HepG2 (cell line): ENCODE data around the gene RDH13.

Experiments
- BRCA1 ChIP-seq: sonication (generic); formaldehyde crosslinking; IDR thresholded peaks from 2 replicates; pipeline ENCODE4 v1.4.0; 2020; ENCODE audit warnings: missing genetic modification reagents
- JUND ChIP-seq: sonication (generic); formaldehyde crosslinking; IDR thresholded peaks from 2 replicates; pipeline ENCODE4 v1.8.0; 2022; ENCODE audit warnings: mild to moderate bottlenecking, missing genetic modification reagents
- POLR2AphosphoS5 ChIP-seq: IDR thresholded peaks from 2 replicates; pipeline ENCODE4 v1.6.1; 2012; ENCODE audit warnings: low read depth, low read length
- PTBP1 ChIP-seq: fragments of 200-400 bp; formaldehyde crosslinking; IDR thresholded peaks from 2 replicates; pipeline ENCODE4 v1.6.1; 2018; ENCODE audit warnings: low read length, low read depth; ENCODE audit not compliant: poor library complexity, severe bottlenecking
- SOX6 ChIP-seq, 2 experiments: fragments of 450-650 bp in 1 of 2; sonication (generic) in 1 of 2; formaldehyde crosslinking in 1 of 2; IDR thresholded peaks; 2 replicates each; pipeline versions ENCODE4 v1.4.0 to v1.6.1; 2017 to 2020; ENCODE audit warnings: antibody characterized with exemption in 1 of 2, mild to moderate bottlenecking in 1 of 2, missing genetic modification reagents in 1 of 2
- SUZ12 ChIP-seq: fragments of 150-350 bp; IDR thresholded peaks from 2 replicates; pipeline ENCODE4 v1.6.1; 2014; ENCODE audit warnings: low read depth, low read length
- ZNF24 ChIP-seq: fragments of 450-650 bp; IDR thresholded peaks from 2 replicates; pipeline ENCODE4 v1.6.1; 2017; ENCODE audit warnings: antibody characterized with exemption, mild to moderate bottlenecking
- TF ChIP-seq, protein P1 (sequence below): sonication (generic); formaldehyde crosslinking; IDR thresholded peaks from one replicate; pipeline ENCODE4 v1.5.1; 2020; ENCODE audit warnings: mild to moderate bottlenecking, missing genetic modification reagents; ENCODE audit errors: not compliant biosample characterization
- TF ChIP-seq, protein P2 (sequence below): sonication (generic); formaldehyde crosslinking; IDR thresholded peaks from 2 replicates; pipeline ENCODE4 v1.4.0; 2020; ENCODE audit warnings: missing genetic modification reagents
- TF ChIP-seq, protein P3 (sequence below): sonication (generic); formaldehyde crosslinking; IDR thresholded peaks from 2 replicates; pipeline ENCODE4 v1.5.0; 2020; ENCODE audit warnings: mild to moderate bottlenecking, missing genetic modification reagents, moderate library complexity

DNA sequence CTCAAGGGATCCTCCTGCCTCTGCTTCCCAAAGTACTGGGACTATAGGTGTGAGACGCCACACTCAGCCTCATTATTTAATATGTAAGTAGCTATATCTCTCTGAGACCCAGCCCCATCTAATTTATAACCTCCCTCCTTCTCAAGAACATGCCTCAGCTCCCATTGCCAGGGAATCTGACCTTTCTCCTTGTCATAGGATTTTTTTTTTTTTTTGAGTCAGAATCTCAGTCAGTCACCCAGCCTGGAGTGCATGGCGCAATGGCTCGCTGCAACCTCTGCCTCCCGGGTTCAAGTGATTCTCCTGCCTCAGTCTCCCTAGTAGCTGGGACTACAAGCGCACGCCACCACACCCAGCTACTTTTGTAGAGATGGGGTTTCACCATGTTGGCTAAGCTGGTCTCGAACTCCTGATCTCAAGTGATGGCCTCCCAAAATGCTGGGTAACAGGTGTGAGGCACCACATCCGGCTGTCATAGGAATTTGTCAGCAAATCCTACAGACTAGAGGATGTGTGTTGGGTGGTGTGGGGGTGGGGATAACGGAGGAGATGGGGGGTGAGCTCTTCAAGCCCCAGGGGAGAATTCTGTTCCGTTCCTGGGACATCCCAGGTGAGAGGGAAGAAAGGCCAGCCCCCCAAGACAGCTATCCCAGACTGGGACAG lies 7.6 kb upstream of the RDH13 start:
- TF ChIP-seq SUZ12 = no peak
- no peak for TF ChIP-seq ZNF24
- no peak for TF ChIP-seq BRCA1 (CRISPR knock-in tag)
- no peak for TF ChIP-seq PTBP1
- no peak for TF ChIP-seq POLR2AphosphoS5
- TF ChIP-seq, protein P1, sequence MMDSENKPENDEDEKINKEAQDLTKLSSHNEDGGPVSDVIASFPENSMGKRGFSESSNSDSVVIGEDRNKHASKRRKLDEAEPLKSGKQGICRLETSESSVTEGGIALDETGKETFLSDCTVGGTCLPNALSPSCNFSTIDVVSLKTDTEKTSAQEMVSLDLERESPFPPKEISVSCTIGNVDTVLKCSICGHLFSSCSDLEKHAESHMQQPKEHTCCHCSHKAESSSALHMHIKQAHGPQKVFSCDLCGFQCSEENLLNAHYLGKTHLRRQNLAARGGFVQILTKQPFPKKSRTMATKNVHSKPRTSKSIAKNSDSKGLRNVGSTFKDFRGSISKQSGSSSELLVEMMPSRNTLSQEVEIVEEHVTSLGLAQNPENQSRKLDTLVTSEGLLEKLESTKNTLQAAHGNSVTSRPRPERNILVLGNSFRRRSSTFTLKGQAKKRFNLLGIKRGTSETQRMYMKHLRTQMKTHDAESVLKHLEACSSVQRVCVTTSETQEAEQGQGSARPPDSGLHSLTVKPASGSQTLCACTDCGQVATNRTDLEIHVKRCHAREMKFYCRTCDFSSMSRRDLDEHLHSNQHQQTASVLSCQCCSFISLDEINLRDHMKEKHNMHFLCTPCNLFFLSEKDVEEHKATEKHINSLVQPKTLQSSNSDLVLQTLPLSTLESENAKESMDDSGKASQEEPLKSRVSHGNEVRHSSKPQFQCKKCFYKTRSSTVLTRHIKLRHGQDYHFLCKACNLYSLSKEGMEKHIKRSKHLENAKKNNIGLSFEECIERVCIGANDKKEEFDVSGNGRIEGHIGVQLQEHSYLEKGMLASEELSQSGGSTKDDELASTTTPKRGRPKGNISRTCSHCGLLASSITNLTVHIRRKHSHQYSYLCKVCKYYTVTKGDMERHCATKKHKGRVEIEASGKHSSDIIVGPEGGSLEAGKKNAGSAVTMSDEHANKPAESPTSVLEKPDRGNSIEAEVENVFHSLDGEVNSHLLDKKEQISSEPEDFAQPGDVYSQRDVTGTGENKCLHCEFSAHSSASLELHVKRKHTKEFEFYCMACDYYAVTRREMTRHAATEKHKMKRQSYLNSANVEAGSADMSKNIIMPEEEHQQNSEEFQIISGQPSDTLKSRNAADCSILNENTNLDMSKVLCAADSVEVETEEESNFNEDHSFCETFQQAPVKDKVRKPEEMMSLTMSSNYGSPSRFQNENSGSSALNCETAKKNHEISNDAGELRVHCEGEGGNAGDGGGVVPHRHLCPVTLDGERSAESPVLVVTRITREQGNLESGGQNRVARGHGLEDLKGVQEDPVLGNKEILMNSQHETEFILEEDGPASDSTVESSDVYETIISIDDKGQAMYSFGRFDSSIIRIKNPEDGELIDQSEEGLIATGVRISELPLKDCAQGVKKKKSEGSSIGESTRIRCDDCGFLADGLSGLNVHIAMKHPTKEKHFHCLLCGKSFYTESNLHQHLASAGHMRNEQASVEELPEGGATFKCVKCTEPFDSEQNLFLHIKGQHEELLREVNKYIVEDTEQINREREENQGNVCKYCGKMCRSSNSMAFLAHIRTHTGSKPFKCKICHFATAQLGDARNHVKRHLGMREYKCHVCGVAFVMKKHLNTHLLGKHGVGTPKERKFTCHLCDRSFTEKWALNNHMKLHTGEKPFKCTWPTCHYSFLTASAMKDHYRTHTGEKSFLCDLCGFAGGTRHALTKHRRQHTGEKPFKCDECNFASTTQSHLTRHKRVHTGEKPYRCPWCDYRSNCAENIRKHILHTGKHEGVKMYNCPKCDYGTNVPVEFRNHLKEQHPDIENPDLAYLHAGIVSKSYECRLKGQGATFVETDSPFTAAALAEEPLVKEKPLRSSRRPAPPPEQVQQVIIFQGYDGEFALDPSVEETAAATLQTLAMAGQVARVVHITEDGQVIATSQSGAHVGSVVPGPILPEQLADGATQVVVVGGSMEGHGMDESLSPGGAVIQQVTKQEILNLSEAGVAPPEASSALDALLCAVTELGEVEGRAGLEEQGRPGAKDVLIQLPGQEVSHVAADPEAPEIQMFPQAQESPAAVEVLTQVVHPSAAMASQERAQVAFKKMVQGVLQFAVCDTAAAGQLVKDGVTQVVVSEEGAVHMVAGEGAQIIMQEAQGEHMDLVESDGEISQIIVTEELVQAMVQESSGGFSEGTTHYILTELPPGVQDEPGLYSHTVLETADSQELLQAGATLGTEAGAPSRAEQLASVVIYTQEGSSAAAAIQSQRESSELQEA (CRISPR knock-in tag) = no peak
- TF ChIP-seq, protein P2, sequence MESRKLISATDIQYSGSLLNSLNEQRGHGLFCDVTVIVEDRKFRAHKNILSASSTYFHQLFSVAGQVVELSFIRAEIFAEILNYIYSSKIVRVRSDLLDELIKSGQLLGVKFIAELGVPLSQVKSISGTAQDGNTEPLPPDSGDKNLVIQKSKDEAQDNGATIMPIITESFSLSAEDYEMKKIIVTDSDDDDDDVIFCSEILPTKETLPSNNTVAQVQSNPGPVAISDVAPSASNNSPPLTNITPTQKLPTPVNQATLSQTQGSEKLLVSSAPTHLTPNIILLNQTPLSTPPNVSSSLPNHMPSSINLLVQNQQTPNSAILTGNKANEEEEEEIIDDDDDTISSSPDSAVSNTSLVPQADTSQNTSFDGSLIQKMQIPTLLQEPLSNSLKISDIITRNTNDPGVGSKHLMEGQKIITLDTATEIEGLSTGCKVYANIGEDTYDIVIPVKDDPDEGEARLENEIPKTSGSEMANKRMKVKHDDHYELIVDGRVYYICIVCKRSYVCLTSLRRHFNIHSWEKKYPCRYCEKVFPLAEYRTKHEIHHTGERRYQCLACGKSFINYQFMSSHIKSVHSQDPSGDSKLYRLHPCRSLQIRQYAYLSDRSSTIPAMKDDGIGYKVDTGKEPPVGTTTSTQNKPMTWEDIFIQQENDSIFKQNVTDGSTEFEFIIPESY (CRISPR knock-in tag) = no peak
- no peak for TF ChIP-seq SOX6 (IDR thresholded peaks at IDR 0.05)
- TF ChIP-seq SOX6 (CRISPR knock-in tag; IDR thresholded peaks at IDR 0.05) = no peak
- TF ChIP-seq, protein P3, sequence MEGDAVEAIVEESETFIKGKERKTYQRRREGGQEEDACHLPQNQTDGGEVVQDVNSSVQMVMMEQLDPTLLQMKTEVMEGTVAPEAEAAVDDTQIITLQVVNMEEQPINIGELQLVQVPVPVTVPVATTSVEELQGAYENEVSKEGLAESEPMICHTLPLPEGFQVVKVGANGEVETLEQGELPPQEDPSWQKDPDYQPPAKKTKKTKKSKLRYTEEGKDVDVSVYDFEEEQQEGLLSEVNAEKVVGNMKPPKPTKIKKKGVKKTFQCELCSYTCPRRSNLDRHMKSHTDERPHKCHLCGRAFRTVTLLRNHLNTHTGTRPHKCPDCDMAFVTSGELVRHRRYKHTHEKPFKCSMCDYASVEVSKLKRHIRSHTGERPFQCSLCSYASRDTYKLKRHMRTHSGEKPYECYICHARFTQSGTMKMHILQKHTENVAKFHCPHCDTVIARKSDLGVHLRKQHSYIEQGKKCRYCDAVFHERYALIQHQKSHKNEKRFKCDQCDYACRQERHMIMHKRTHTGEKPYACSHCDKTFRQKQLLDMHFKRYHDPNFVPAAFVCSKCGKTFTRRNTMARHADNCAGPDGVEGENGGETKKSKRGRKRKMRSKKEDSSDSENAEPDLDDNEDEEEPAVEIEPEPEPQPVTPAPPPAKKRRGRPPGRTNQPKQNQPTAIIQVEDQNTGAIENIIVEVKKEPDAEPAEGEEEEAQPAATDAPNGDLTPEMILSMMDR (CRISPR knock-in tag) = no peak
- no peak for TF ChIP-seq JUND (CRISPR knock-in tag)
